ENCODE results near the gene POC1A. TPM values are rescaled to one million over a fixed set of nuclear protein-coding genes. Genes with fewer than 3 reads are reported as not detected.

POC1A gene
- total RNA-seq, 1 experiment from 2014 or later: 19.8 TPM

- no peak for DNase-seq
- H3K36me3 ChIP-seq: peaks cover 2% of the 10 kb centered on the region; the same call in 1 of the 2 replicates
- no peaks in the 10 kb centered on the region for H3K27me3 ChIP-seq
- H3K9me3 ChIP-seq: no peaks in the 10 kb centered on the region
- H3K4me3 ChIP-seq: no peak overlapping the region
Observed at GRCh38 chr3:52106951-52107611, 47.1 kb downstream of the POC1A start.

- no peaks in the 10 kb centered on the region for H3K27me3 ChIP-seq
- H3K4me3 ChIP-seq: no peak overlapping the region
- no peak for DNase-seq
- peaks cover 2% of the 10 kb centered on the region; the same call in 1 of the 2 replicates for H3K36me3 ChIP-seq
- peaks cover 3% of the 10 kb centered on the region; the same call in 1 of the 2 replicates for H3K9me3 ChIP-seq
Observed at GRCh38 chr3:52104684-52105640, 49.3 kb downstream of the POC1A start.

DNA sequence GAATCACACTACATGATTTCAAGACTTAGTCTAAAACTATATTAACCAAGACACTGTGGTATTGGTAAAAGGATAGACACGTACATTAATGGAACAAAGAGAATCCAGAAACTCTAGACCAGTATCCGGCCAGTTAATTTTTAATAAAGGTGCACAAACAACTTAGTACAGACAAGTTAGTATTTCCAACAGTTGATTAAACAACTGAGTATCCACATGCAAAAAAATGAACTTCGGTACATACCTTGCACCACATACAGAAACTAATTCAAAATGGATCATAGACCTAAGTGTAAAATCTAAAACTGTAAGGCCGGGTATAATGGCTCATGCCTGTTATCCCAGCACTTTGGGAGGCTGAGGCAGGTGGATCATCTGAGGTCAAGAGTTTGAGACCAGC, 51.3 kb downstream of the POC1A start:
- Histone ChIP-seq H3K4me3 (no peak overlapping the region), H3K36me3 (peaks cover 2% of the 10 kb centered on the region; the same call in 1 of the 2 replicates), H3K9me3 (peaks cover 3% of the 10 kb centered on the region; the same call in 1 of the 2 replicates), H3K27me3 (no peaks in the 10 kb centered on the region)
- DNase-seq: no peak

- Histone ChIP-seq H3K9me3 (peaks cover 3% of the 10 kb centered on the region; the same call in 1 of the 2 replicates), H3K36me3 (peaks cover 2% of the 10 kb centered on the region; the same call in 1 of the 2 replicates), H3K27me3 (no peaks in the 10 kb centered on the region), H3K4me3 (no peak overlapping the region)
- no peak for DNase-seq
Observed at GRCh38 chr3:52099001-52099401, 55.2 kb downstream of the POC1A start.

- DNase-seq: no peak
- Histone ChIP-seq H3K9me3 (peaks cover 3% of the 10 kb centered on the region; the same call in 1 of the 2 replicates), H3K27me3 (no peaks in the 10 kb centered on the region), H3K36me3 (peaks cover 2% of the 10 kb centered on the region; the same call in 1 of the 2 replicates), H3K4me3 (no peak overlapping the region)
Observed at GRCh38 chr3:52097851-52098507, 56.2 kb downstream of the POC1A start.

DNA sequence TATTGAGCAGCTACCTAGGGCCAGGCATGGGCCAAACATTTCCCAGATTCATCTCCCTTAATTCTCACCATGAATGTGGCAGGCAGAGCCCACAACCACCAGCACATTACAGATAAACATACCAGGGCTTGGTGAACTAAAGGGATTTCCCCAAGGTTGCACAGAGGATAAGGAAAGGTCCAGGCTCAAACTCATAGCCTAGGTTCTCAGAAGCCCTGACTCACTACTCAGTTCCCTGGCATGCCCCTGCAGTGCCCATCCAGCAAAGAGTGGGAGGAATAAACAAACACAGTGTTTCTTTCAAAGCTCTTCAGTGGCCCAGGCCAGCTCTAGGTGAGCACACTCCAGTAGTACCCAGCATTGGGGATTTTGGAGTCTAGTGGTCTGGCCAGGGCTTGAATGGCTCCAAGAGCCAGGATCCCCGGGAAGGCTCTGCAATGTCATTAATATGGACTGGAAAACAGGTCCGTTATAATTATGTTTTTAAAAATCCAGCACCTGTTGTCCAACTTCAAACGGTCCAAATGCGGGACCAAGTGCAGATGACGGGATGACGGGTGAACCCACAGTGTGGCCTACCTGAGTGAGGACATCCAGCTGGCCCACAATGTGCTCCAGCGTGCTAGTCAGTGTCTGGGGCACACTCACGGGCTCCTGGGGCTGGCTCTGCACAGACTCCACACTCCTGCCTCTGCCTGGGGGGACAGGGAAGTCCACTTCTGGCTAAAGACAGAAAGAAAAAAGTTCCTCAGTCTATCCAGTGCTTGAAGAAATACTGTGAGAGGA, 58.0 kb downstream of the POC1A start:
- Histone ChIP-seq H3K9me3 (no peaks in the 10 kb centered on the region; the same call in 1 of the 2 replicates), H3K36me3 (no peaks in the 10 kb centered on the region), H3K4me3 (no peak overlapping the region), H3K27me3 (no peaks in the 10 kb centered on the region)
- DNase-seq: no peak

- Histone ChIP-seq H3K36me3 (no peaks in the 10 kb centered on the region), H3K27me3 (no peaks in the 10 kb centered on the region), H3K9me3 (no peaks in the 10 kb centered on the region), H3K4me3 (no peak overlapping the region)
- no peak for DNase-seq
Observed at GRCh38 chr3:52094571-52095485, 59.4 kb downstream of the POC1A start.

DNA sequence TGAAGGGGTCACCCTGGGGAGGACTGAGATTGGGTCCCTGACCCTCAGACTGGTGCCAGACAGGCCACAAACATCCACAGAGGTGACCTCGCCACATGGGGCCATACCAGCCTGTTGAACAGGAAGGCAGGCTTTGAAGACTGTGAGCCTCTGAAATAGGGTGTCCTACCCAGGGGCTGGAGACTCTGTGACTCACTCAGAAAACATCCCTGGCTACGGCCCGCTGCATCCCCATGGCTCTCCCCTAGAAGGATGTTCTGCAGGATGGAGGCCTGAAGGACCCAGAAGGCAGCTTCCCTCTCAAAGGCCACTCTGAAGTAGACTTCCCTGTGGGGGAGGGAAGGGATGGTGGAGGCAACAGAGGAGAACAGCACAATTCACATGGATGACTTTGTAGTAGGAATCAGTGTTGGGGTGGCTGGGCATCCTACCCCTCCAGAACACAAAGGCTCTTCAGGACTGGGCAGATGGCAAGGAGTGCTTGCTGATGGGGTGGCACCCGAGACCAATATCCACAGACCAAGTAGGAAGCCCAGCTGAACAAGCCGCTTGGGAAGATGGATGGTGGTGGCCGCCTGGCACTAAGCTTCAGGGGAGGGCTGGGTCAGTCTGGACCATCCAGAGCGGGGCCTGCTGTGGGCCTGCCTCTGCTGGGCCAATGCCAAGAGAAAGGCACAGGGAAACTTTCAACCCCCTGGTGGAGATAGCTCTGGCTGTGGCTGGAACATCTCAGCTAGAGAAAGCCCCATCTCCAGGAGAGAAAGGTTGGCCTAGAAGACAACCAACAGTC, 60.3 kb downstream of the POC1A start:
- no peak for DNase-seq

GRCh38 chr3:52092891-52093290, 61.3 kb downstream of the POC1A start:
- no peaks in the 10 kb centered on the region for H3K9me3 ChIP-seq
- DNase-seq: no peak
- H3K4me3 ChIP-seq: no peak overlapping the region
- no peaks in the 10 kb centered on the region for H3K27me3 ChIP-seq
- H3K36me3 ChIP-seq: no peaks in the 10 kb centered on the region

More for the DNA sequence above, 60.3 kb downstream of the POC1A start:
- H3K36me3 ChIP-seq: no peaks in the 10 kb centered on the region
- H3K4me3 ChIP-seq: no peak overlapping the region
- H3K9me3 ChIP-seq: no peaks in the 10 kb centered on the region
- H3K27me3 ChIP-seq: no peaks in the 10 kb centered on the region

DNA sequence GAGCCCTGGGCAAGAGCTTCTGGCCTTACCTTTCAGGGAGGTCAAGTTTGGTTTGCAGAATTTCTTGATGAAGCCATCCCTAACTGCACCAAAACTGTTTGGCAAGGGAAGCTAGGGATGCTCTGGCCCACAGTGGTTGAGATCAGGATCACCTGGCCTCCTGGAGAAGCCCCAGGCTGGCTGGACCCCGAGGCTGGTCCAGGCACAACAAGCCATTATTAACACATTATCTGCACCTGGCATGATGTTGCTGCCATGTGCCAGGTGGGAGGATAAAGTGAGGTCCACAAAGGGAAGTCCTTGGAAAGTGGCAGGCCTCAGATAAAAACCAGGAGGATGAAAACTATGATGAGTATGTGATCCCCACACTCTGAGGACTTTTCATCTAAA, 62.0 kb downstream of the POC1A start:
- Histone ChIP-seq H3K4me3 (no peak overlapping the region), H3K36me3 (no peaks in the 10 kb centered on the region), H3K27me3 (no peaks in the 10 kb centered on the region), H3K9me3 (no peaks in the 10 kb centered on the region)
- no peak for DNase-seq

DNA sequence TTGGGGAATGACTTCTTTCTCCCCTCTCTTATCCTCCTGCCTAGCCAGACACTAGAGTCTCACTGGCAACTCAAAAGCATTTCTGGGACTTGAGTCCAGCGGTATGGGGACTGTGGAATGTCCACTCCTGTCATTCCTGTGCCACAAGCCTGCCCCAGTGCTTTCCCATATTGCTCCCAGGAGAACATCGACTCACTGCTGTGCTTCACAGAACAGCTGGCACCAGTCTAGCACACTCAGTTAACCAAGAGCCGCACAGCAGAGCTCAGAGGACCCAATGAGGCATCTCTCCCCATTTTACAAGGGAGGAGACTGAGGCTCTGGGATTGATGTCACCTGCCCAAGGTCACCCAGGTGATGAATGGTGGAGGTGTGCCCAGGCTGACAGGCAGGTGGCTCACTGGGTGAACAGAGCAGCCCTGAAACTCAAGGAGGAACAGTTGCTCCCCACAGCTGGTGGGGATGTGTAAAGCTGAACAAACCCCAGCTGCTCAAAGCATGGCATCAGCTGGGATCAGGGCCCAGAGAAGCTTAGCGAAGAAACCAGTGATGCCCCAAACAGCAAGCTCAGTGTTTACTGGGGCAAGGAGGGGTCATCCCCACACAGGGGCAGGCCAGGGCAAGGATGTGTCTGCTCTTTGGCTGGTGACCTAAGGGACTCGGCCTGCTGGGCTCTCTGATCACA, 62.5 kb downstream of the POC1A start:
- no peak overlapping the region for H3K4me3 ChIP-seq
- H3K36me3 ChIP-seq: no peaks in the 10 kb centered on the region
- no peaks in the 10 kb centered on the region for H3K9me3 ChIP-seq
- H3K27me3 ChIP-seq: no peaks in the 10 kb centered on the region
- DNase-seq: no peak

GRCh38 chr3:52090933-52091468, 63.2 kb downstream of the POC1A start:
- H3K4me3 ChIP-seq: no peak overlapping the region
- H3K27me3 ChIP-seq: no peaks in the 10 kb centered on the region
- DNase-seq: no peak
- no peaks in the 10 kb centered on the region for H3K9me3 ChIP-seq
- H3K36me3 ChIP-seq: no peaks in the 10 kb centered on the region

- peak; percentile 60 for DNase-seq
- Histone ChIP-seq H3K4me3 (no peak overlapping the region), H3K9me3 (no peaks in the 10 kb centered on the region), H3K27me3 (no peaks in the 10 kb centered on the region), H3K36me3 (no peaks in the 10 kb centered on the region)
Observed at GRCh38 chr3:52090131-52090932, 63.9 kb downstream of the POC1A start.

All from MG63 (cell line).